HepG2 (cell line): ENCODE measurements around the gene ARL2. TPM values are rescaled to one million over a fixed set of nuclear protein-coding genes. Genes with fewer than 3 reads are reported as not detected.

Experiments used
- CERS6 ChIP-seq: sonication (generic); formaldehyde crosslinking; IDR thresholded peaks from 2 replicates; pipeline ENCODE4 v1.5.0; 2020; ENCODE audit warnings: missing genetic modification reagents
- CHD4 ChIP-seq: fragments of 200-600 bp; sonication (generic); IDR thresholded peaks from 2 replicates; pipeline ENCODE4 v1.7.0; 2017; ENCODE audit warnings: mild to moderate bottlenecking, low read length, borderline replicate concordance
- IKZF1 ChIP-seq: fragments of 450-650 bp; IDR thresholded peaks from 2 replicates; pipeline ENCODE4 v1.7.1; 2016
- MED1 ChIP-seq: sonication (generic); formaldehyde crosslinking; IDR thresholded peaks from 2 replicates; pipeline ENCODE4 v1.4.0; 2020; ENCODE audit warnings: missing genetic modification reagents
- NR2F2 ChIP-seq: IDR thresholded peaks from 2 replicates; pipeline ENCODE4 v1.6.1; 2012; ENCODE audit warnings: low read depth, inconsistent platforms, borderline replicate concordance
- PLRG1 ChIP-seq: fragments of 450-650 bp; conservative IDR thresholded peaks from 2 replicates; pipeline ENCODE4 v1.6.1; 2016
- RCOR2 ChIP-seq: IDR thresholded peaks from 2 replicates; pipeline ENCODE4 v1.6.1; 2016; ENCODE audit warnings: missing biosample characterization, missing genetic modification reagents
- REL ChIP-seq: sonication (generic); formaldehyde crosslinking; conservative IDR thresholded peaks from 2 replicates; pipeline ENCODE4 v1.8.0; 2022; ENCODE audit warnings: mild to moderate bottlenecking, missing genetic modification reagents, moderate library complexity
- SATB2 ChIP-seq: sonication (generic); formaldehyde crosslinking; IDR thresholded peaks from 2 replicates; pipeline ENCODE4 v1.5.0; 2020; ENCODE audit warnings: missing genetic modification reagents
- SMAD9 ChIP-seq: sonication (generic); formaldehyde crosslinking; IDR thresholded peaks from 2 replicates; pipeline ENCODE4 v1.5.1; 2020; ENCODE audit warnings: mild to moderate bottlenecking, missing genetic modification reagents
- TAF15 ChIP-seq: fragments of 200-400 bp; formaldehyde crosslinking; IDR thresholded peaks from one replicate; pipeline ENCODE4 v1.6.1; 2018; ENCODE audit warnings: mild to moderate bottlenecking, low read depth, low read length; ENCODE audit not compliant: poor library complexity, severe bottlenecking
- TFDP1 ChIP-seq: IDR thresholded peaks from 2 replicates; pipeline ENCODE4 v1.6.1; 2016; ENCODE audit warnings: missing compliant biosample characterization, missing genetic modification reagents, borderline replicate concordance
- ZBTB21 ChIP-seq: sonication (generic); formaldehyde crosslinking; IDR thresholded peaks from 2 replicates; pipeline ENCODE4 v1.4.0; 2020; ENCODE audit warnings: missing genetic modification reagents
- ZKSCAN8 ChIP-seq: IDR thresholded peaks from 2 replicates; pipeline ENCODE4 v1.6.1; 2016; ENCODE audit warnings: borderline replicate concordance, missing genetic modification reagents, missing compliant biosample characterization
- ZMYM4 ChIP-seq: sonication (generic); formaldehyde crosslinking; IDR thresholded peaks from 2 replicates; pipeline ENCODE4 v1.8.1; 2023; ENCODE audit warnings: mild to moderate bottlenecking, missing genetic modification reagents
- ZNF235 ChIP-seq: sonication (generic); formaldehyde crosslinking; IDR thresholded peaks from 2 replicates; pipeline ENCODE4 v1.8.1; 2023; ENCODE audit warnings: mild to moderate bottlenecking, missing genetic modification reagents, borderline replicate concordance
- ZNF263 ChIP-seq: sonication (generic); formaldehyde crosslinking; IDR thresholded peaks from 2 replicates; pipeline ENCODE4 v1.4.0; 2020; ENCODE audit warnings: missing genetic modification reagents
- ZNF264 ChIP-seq: sonication (generic); formaldehyde crosslinking; IDR thresholded peaks from 2 replicates; pipeline ENCODE4 v1.4.0; 2020; ENCODE audit warnings: missing genetic modification reagents
- ZNF317 ChIP-seq: sonication (generic); formaldehyde crosslinking; IDR thresholded peaks from 2 replicates; pipeline ENCODE4 v1.5.0; 2020; ENCODE audit warnings: mild to moderate bottlenecking, missing genetic modification reagents
- ZNF382 ChIP-seq: sonication (generic); formaldehyde crosslinking; IDR thresholded peaks from 2 replicates; pipeline ENCODE4 v1.5.0; 2020; ENCODE audit warnings: missing genetic modification reagents, mild to moderate bottlenecking, borderline replicate concordance
- ZNF605 ChIP-seq: sonication (generic); formaldehyde crosslinking; IDR thresholded peaks from 2 replicates; pipeline ENCODE4 v1.8.0; 2022; ENCODE audit warnings: mild to moderate bottlenecking, missing genetic modification reagents
- ZNF652 ChIP-seq: IDR thresholded peaks from 2 replicates; pipeline ENCODE4 v1.6.1; 2016; ENCODE audit warnings: low read depth, borderline replicate concordance
- ZNF747 ChIP-seq: sonication (generic); formaldehyde crosslinking; IDR thresholded peaks from 2 replicates; pipeline ENCODE4 v1.8.1; 2023; ENCODE audit warnings: missing genetic modification reagents, mild to moderate bottlenecking, borderline replicate concordance
- ZSCAN30 ChIP-seq: sonication (generic); formaldehyde crosslinking; IDR thresholded peaks from 2 replicates; pipeline ENCODE4 v1.5.0; 2020; ENCODE audit warnings: mild to moderate bottlenecking, missing genetic modification reagents
- ZSCAN31 ChIP-seq: sonication (generic); formaldehyde crosslinking; IDR thresholded peaks from 2 replicates; pipeline ENCODE4 v1.5.0; 2020; ENCODE audit warnings: low read depth, mild to moderate bottlenecking, missing genetic modification reagents
- polyA plus RNA-seq, 8 experiments: library from polyadenylated mRNA; depleted of rRNA in 3 of 8; stranded (reverse) in 7 of 8; unstranded in 1 of 8; fragments of >200 nt; fragmentation: Illumina TruSeq in 4 of 8; extraction: Trizol in 4 of 8; gene quantifications; 2 replicates each; pipeline versions ENCODE4 v1.2.1 to v1.2.3, GENCODE V29; 2011 to 2016; ENCODE audit warnings: low read depth in 4 of 8, missing spikeins in 1 of 8, mixed read lengths in 1 of 8; ENCODE audit not compliant: insufficient read depth in 1 of 8
- total RNA-seq, 5 experiments: library from RNA; depleted of rRNA; stranded (reverse); fragments of >200 nt; fragmentation: Illumina TruSeq; extraction: Trizol; gene quantifications; 2 replicates each; pipeline ENCODE4 v1.2.3, GENCODE V29; 2016; ENCODE audit warnings: low read depth in 1 of 5
- TF ChIP-seq, protein P1 (sequence below): IDR thresholded peaks from 2 replicates; pipeline ENCODE4 v1.6.1; 2012; ENCODE audit warnings: low read length, improper control_type of control experiment
- TF ChIP-seq, protein P2 (sequence below): sonication (generic); formaldehyde crosslinking; IDR thresholded peaks from 2 replicates; pipeline ENCODE4 v1.5.0; 2020; ENCODE audit warnings: missing genetic modification reagents

Gene ARL2
- total and polyA plus RNA-seq, 2 of the 13 experiments (the other 11 are each of a cell fraction or from before 2014, with no cell fraction given), result 82.9 to 84.4 TPM

- TF ChIP-seq ZNF382 (CRISPR knock-in tag) (no peak), MED1 (CRISPR knock-in tag) (peak; percentile 71), RCOR2 (CRISPR knock-in tag) (no peak; the same call in 1 of the 2 replicates), TFDP1 (peak; percentile 61; the same call in 1 of the 2 replicates), ZNF264 (0 out of 2 replicates have a peak, but pooled peaks have one; percentile 23), SATB2 (CRISPR knock-in tag) (no peak), SMAD9 (CRISPR knock-in tag) (no peak), PLRG1 (no peak), ZNF235 (CRISPR knock-in tag) (no peak), ZBTB21 (CRISPR knock-in tag) (no peak), CERS6 (CRISPR knock-in tag) (no peak), NR2F2 (peak; percentile 35; the same call in 1 of the 2 replicates), TAF15 (no peak), ZNF747 (CRISPR knock-in tag) (peak; percentile 56; the same call in 1 of the 2 replicates), ZNF317 (CRISPR knock-in tag) (0 out of 2 replicates have a peak, but pooled peaks have one; percentile 28), IKZF1 (no peak), ZMYM4 (CRISPR knock-in tag) (peak; percentile 71), ZSCAN31 (CRISPR knock-in tag) (peak; percentile 87), ZKSCAN8 (CRISPR knock-in tag) (peak; percentile 60; the same call in 1 of the 2 replicates), CHD4 (no peak), REL (CRISPR knock-in tag) (no peak), ZSCAN30 (no peak), ZNF263 (CRISPR knock-in tag) (peak; percentile 99), ZNF605 (CRISPR knock-in tag) (peak; percentile 78; the same call in 1 of the 2 replicates), ZNF652 (CRISPR knock-in tag) (peak; percentile 42; the same call in 1 of the 2 replicates)
- TF ChIP-seq, protein P1, sequence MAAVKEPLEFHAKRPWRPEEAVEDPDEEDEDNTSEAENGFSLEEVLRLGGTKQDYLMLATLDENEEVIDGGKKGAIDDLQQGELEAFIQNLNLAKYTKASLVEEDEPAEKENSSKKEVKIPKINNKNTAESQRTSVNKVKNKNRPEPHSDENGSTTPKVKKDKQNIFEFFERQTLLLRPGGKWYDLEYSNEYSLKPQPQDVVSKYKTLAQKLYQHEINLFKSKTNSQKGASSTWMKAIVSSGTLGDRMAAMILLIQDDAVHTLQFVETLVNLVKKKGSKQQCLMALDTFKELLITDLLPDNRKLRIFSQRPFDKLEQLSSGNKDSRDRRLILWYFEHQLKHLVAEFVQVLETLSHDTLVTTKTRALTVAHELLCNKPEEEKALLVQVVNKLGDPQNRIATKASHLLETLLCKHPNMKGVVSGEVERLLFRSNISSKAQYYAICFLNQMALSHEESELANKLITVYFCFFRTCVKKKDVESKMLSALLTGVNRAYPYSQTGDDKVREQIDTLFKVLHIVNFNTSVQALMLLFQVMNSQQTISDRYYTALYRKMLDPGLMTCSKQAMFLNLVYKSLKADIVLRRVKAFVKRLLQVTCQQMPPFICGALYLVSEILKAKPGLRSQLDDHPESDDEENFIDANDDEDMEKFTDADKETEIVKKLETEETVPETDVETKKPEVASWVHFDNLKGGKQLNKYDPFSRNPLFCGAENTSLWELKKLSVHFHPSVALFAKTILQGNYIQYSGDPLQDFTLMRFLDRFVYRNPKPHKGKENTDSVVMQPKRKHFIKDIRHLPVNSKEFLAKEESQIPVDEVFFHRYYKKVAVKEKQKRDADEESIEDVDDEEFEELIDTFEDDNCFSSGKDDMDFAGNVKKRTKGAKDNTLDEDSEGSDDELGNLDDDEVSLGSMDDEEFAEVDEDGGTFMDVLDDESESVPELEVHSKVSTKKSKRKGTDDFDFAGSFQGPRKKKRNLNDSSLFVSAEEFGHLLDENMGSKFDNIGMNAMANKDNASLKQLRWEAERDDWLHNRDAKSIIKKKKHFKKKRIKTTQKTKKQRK, result no peak
- TF ChIP-seq, protein P2, sequence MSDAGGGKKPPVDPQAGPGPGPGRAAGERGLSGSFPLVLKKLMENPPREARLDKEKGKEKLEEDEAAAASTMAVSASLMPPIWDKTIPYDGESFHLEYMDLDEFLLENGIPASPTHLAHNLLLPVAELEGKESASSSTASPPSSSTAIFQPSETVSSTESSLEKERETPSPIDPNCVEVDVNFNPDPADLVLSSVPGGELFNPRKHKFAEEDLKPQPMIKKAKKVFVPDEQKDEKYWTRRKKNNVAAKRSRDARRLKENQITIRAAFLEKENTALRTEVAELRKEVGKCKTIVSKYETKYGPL (CRISPR knock-in tag), result no peak
Measured at GRCh38 chr11:64996710-64997380, 17.1 kb upstream of the ARL2 start, which contains the start of gene BATF2 (continued).
